HCT116 (cell line): ENCODE data around the gene SNORC. TPM values are rescaled to one million over a fixed set of nuclear protein-coding genes. Genes with fewer than 3 reads are reported as not detected.

ENCODE experiments used
- ATAC-seq: fragments of 200-7000 bp; cut with Tn5 transposase; 2 replicates; pipeline ENCODE4 v1.9.1; 2020; ENCODE audit warnings: mild to moderate bottlenecking, moderate library complexity
- BruUV-seq: library from RNA; stranded (reverse); fragments of 400-500 nt; replicated peaks from 2 replicates; lab custom pipeline; 2021; lab: Mats Ljungman, UMichigan
- CTCF ChIA-PET: fragments of 300-600 bp; sonication (Branson Sonifier 250); formaldehyde crosslinking; loops from one replicate; lab custom pipeline; 2021; ENCODE audit warnings: antibody characterized with exemption; lab: Charles Lee
- POLR2A ChIA-PET: fragments of 300-600, 350-600 bp; sonication (Branson Sonifier 250); formaldehyde crosslinking; loops from one replicate; lab custom pipeline; 2021; ENCODE audit warnings: antibody characterized with exemption; lab: Charles Lee
- RAD21 ChIA-PET, 2 experiments: fragments of 300-600 bp; sonication (Branson Sonifier 250); formaldehyde crosslinking; loops; one replicate each; lab custom pipeline; 2023; ENCODE audit warnings: low total read pairs in 2 of 2; ENCODE audit not compliant: uncharacterized antibody in 2 of 2, unreplicated experiment in 2 of 2, low non-redundant PET in 1 of 2; lab: Charles Lee
- DNase-seq: peaks from one replicate; pipeline ENCODE4 v3.0.0-alpha.2; 2010; ENCODE audit warnings: low read depth, low spot score
- H2AFZ ChIP-seq: fragments of 200-600 bp; shearing (Covaris generic), sonication (generic); 2 replicates; pipeline ENCODE4 v1.6.1; 2017; ENCODE audit warnings: low read depth, mixed run types, mixed read lengths, antibody characterized with exemption, low read length; ENCODE audit not compliant: poor library complexity, severe bottlenecking
- H3K27ac ChIP-seq: 2 replicates; pipeline ENCODE4 v1.5.1; 2012; ENCODE audit warnings: low read depth, low read length
- H3K27me3 ChIP-seq: fragments of 200-600 bp; sonication (generic); 2 replicates; pipeline ENCODE4 v1.6.1; 2016; ENCODE audit warnings: mixed run types, low read length, mixed read lengths; ENCODE audit not compliant: insufficient read depth
- H3K36me3 ChIP-seq, 2 experiments: fragments of 200-500 bp in 1 of 2; fragments of 200-600 bp in 1 of 2; sonication (Bioruptor generic) in 1 of 2; sonication (generic) in 1 of 2; 2 replicates each; pipeline versions ENCODE4 v1.5.1 to v1.6.1; 2014 to 2016; ENCODE audit warnings: low read length in 2 of 2, inconsistent platforms in 1 of 2, mixed read lengths in 1 of 2, mixed run types in 1 of 2; ENCODE audit not compliant: insufficient read depth in 2 of 2, control insufficient read depth in 1 of 2
- H3K4me1 ChIP-seq, 2 experiments: fragments of 200-600 bp in 1 of 2; sonication (generic) in 1 of 2; 2 replicates each; pipeline versions ENCODE4 v1.5.1 to v1.6.1; 2012 to 2017; ENCODE audit warnings: low read length in 2 of 2, inconsistent platforms in 1 of 2, mild to moderate bottlenecking in 1 of 2, mixed read lengths in 1 of 2, mixed run types in 1 of 2, moderate library complexity in 1 of 2; ENCODE audit not compliant: insufficient read depth in 2 of 2, control insufficient read depth in 1 of 2
- H3K4me2 ChIP-seq: fragments of 200-600 bp; sonication (generic); 2 replicates; pipeline ENCODE4 v1.6.1; 2017; ENCODE audit warnings: mixed run types, low read length, mixed read lengths
- H3K4me3 ChIP-seq, 2 experiments: fragments of 200-600 bp in 1 of 2; sonication (generic) in 1 of 2; replicated peaks in 1 of 2; 2 replicates each; pipeline ENCODE4 v1.5.1; 2011 to 2016; ENCODE audit warnings: low read length in 2 of 2, control low read depth in 1 of 2, low read depth in 1 of 2, mild to moderate bottlenecking in 1 of 2, mixed read lengths in 1 of 2, mixed run types in 1 of 2
- H3K79me2 ChIP-seq: fragments of 200-600 bp; sonication (generic); 2 replicates; pipeline ENCODE4 v1.6.1; 2017; ENCODE audit warnings: mild to moderate bottlenecking, mixed run types, low read length, moderate library complexity, mixed read lengths; ENCODE audit not compliant: insufficient read depth
- H3K9ac ChIP-seq: fragments of 200-600 bp; sonication (generic); 2 replicates; pipeline ENCODE4 v1.6.1; 2016; ENCODE audit warnings: low read length, mixed read lengths
- H3K9me2 ChIP-seq: fragments of 200-600 bp; sonication (generic), shearing (Covaris generic); 2 replicates; pipeline ENCODE4 v1.6.1; 2017; ENCODE audit warnings: mixed run types, mild to moderate bottlenecking, moderate library complexity; ENCODE audit not compliant: insufficient read depth
- H3K9me3 ChIP-seq, 2 experiments: fragments of 200-500 bp in 1 of 2; fragments of 200-600 bp in 1 of 2; sonication (Bioruptor generic) in 1 of 2; sonication (generic) in 1 of 2; 2 replicates each; pipeline ENCODE4 v1.6.1; 2014 to 2017; ENCODE audit warnings: low read length in 2 of 2, mixed read lengths in 2 of 2, inconsistent platforms in 1 of 2, low read depth in 1 of 2, mild to moderate bottlenecking in 1 of 2, mixed run types in 1 of 2, moderate library complexity in 1 of 2; ENCODE audit not compliant: control insufficient read depth in 1 of 2, insufficient read depth in 1 of 2
- H4K20me1 ChIP-seq: fragments of 200-600 bp; sonication (generic), shearing (Covaris generic); 2 replicates; pipeline ENCODE4 v1.6.1; 2017; ENCODE audit warnings: mixed run types, mild to moderate bottlenecking, moderate library complexity; ENCODE audit not compliant: insufficient read depth
- CTCF ChIP-seq, 3 experiments: fragments of 200-600 bp in 1 of 3; sonication (generic) in 1 of 3; IDR thresholded peaks in 2 of 3; conservative IDR thresholded peaks in 1 of 3; 2 replicates each; pipeline ENCODE4 v1.5.1; 2012 to 2017; ENCODE audit warnings: low read depth in 2 of 3, low read length in 2 of 3, antibody characterized with exemption in 1 of 3, borderline replicate concordance in 1 of 3, control low read depth in 1 of 3, mild to moderate bottlenecking in 1 of 3, mixed read lengths in 1 of 3, mixed run types in 1 of 3, moderate library complexity in 1 of 3; ENCODE audit not compliant: insufficient read depth in 1 of 3
- JUND ChIP-seq: IDR thresholded peaks from 2 replicates; pipeline ENCODE4 v1.6.1; 2012
- POLR2A ChIP-seq: IDR thresholded peaks from 2 replicates; pipeline ENCODE4 v1.7.0; 2011; ENCODE audit warnings: borderline replicate concordance; ENCODE audit not compliant: insufficient read depth, insufficient read length; ENCODE audit errors: extremely low read depth
- RAD21 ChIP-seq: IDR thresholded peaks from 2 replicates; pipeline ENCODE4 v1.6.1; 2012; ENCODE audit warnings: low read depth, mild to moderate bottlenecking
- REST ChIP-seq: IDR thresholded peaks from 2 replicates; pipeline ENCODE4 v1.6.1; 2012; ENCODE audit warnings: low read depth
- ZBTB33 ChIP-seq: IDR thresholded peaks from 2 replicates; pipeline ENCODE4 v1.6.1; 2011; ENCODE audit warnings: mild to moderate bottlenecking, low read length, moderate library complexity; ENCODE audit not compliant: insufficient replicate concordance; ENCODE audit errors: extremely low read depth
- intact Hi-C: fragments of 100-400 bp; cut with micrococcal nuclease; formaldehyde crosslinking; loops from 2 replicates; pipeline ENCODE4 v1.10.0; 2022
- total RNA-seq: library from RNA; stranded (reverse); gene quantifications from one replicate; pipeline ENCODE4 v1.2.1, GENCODE V29; 2021; ENCODE audit not compliant: unreplicated experiment

The SNORC gene
- total RNA-seq, 1 experiment from 2014 or later = 14.0 TPM

DNA sequence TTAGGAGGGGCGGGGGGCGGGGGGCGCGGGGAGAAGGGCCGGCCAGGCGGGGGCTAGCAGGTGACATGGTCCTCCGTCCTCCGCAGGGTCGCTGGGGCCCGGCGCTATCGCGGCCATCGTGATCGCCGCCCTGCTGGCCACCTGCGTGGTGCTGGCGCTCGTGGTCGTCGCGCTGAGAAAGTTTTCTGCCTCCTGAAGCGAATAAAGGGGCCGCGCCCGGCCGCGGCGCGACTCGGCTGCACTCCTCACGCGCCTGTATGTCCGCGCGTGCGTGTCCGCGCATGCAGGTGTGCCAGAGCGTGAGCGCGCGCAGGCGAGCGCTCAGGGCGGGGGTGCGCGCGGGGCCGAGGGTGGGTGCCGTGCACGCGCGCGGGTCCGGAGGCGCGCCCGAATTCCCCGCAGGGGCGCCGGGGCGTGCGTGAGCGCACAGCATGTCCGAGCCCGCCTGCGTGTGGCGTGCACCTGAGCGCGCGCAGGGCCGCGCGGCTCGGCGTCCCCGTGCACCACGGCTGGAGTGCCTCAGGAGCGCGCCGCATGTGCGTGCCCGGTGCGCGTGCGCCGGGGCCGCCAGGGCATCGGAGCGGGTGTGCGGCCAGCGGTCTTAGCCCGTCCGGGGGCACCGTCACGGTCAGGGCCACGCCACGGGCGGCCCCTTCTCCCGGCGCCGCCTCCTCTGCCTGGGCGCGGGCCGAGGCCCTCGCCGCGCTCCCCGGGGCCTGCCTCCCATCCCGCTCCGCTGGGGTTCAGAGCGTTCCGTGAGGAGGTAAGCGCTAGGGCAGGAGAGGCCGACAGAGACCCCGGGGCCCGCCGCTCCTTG, 6.3 kb downstream of the SNORC start:
- no TSS peak for BruUV-seq
- Histone ChIP-seq H4K20me1 (no peaks in the 10 kb centered on the region), H3K4me3 (no peak overlapping the region), H3K4me1 (no peaks in the 10 kb centered on the region), H3K9ac (no peak overlapping the region), H3K79me2 (no peaks in the 10 kb centered on the region), H3K9me3 (no peaks in the 10 kb centered on the region), H2AFZ (no peak overlapping the region), H3K9me2 (no peaks in the 10 kb centered on the region)
- RAD21 ChIA-PET = no interaction called here
- CTCF ChIA-PET = no interaction called here
- no peak for TF ChIP-seq RAD21
- no peak for TF ChIP-seq JUND
- no peak for TF ChIP-seq POLR2A
- TF ChIP-seq REST = no peak
- TF ChIP-seq ZBTB33 = no peak
- TF ChIP-seq CTCF (IDR thresholded peaks at IDR 0.05 in 2 of 3, conservative IDR thresholded peaks at IDR 0.05 in 1 of 3; ENCODE audit: borderline replicate concordance in 1 of 3, insufficient read depth in 1 of 3, low read depth in 2 of 3, low read length in 2 of 3) = 0 out of 6 replicates have a peak, but pooled peaks of 1 of the 3 experiments have one; percentile 4
- TF ChIP-seq, all 23 proteins: peak for 1
- no peak overlapping the region for H3K4me2 ChIP-seq
- H3K27ac ChIP-seq = no peak overlapping the region
- H3K27me3 ChIP-seq = no peaks in the 10 kb centered on the region
- no peak for DNase-seq
- 0 out of 4 replicates have a peak, but pooled peaks cover 0 to 3% of the 10 kb centered on the region in 2 experiments for H3K36me3 ChIP-seq
- POLR2A ChIA-PET = no interaction called here
- intact Hi-C loops = no loop called here
- ATAC-seq = no peak
